Measurements from ENCODE around the gene WFDC10B. TPM values are rescaled to one million over a fixed set of nuclear protein-coding genes. Genes with fewer than 3 reads are reported as not detected.

WFDC10B gene
- not detected in 2 replicates for total RNA-seq (ENCODE audit: low replicate concordance)

- H3K4me3 ChIP-seq (ENCODE audit: low read depth, low read length): no peak within 1 kb of the TSS
- DNase-seq (ENCODE audit: low read depth): no peak
- TF ChIP-seq CTCF (IDR thresholded peaks at IDR 0.05; ENCODE audit: insufficient read depth, low read length): no peak
These were observed at the start of gene WFDC10B for GRCh38 chr20:45704969-45705637. WFDC10B (minus strand) TSS chr20:45705019; CDS start chr20:45685992, 19,027 bp downstream.

- DNase-seq (ENCODE audit: low read depth): no peak
- TF ChIP-seq CTCF (IDR thresholded peaks at IDR 0.05; ENCODE audit: insufficient read depth, low read length): no peak
These were observed 47.9 kb upstream of the WFDC10B start for GRCh38 chr20:45752746-45753145.

GRCh38 chr20:45751721-45752120, 46.9 kb upstream of the WFDC10B start:
- H3K4me3 ChIP-seq (ENCODE audit: low read depth, low read length): no peak overlapping the region
- TF ChIP-seq CTCF (IDR thresholded peaks at IDR 0.05; ENCODE audit: insufficient read depth, low read length): no peak
- DNase-seq (ENCODE audit: low read depth): no peak

More at GRCh38 chr20:45752746-45753145, 47.9 kb upstream of the WFDC10B start:
- H3K4me3 ChIP-seq (ENCODE audit: low read depth, low read length): no peak overlapping the region

GRCh38 chr20:45745015-45745414, 40.2 kb upstream of the WFDC10B start:
- no peak for TF ChIP-seq CTCF (IDR thresholded peaks at IDR 0.05; ENCODE audit: insufficient read depth, low read length)
- H3K4me3 ChIP-seq (ENCODE audit: low read depth, low read length): no peak overlapping the region
- no peak for DNase-seq (ENCODE audit: low read depth)

GRCh38 chr20:45742596-45742995, 37.8 kb upstream of the WFDC10B start:
- TF ChIP-seq CTCF (IDR thresholded peaks at IDR 0.05; ENCODE audit: insufficient read depth, low read length): no peak
- no peak for DNase-seq (ENCODE audit: low read depth)
- H3K4me3 ChIP-seq (ENCODE audit: low read depth, low read length): no peak overlapping the region

- no peak overlapping the region for H3K4me3 ChIP-seq (ENCODE audit: low read depth, low read length)
- no peak for TF ChIP-seq CTCF (IDR thresholded peaks at IDR 0.05; ENCODE audit: insufficient read depth, low read length)
- DNase-seq (ENCODE audit: low read depth): no peak
These were observed 31.2 kb upstream of the WFDC10B start for GRCh38 chr20:45735988-45736387.

GRCh38 chr20:45735552-45735951, 30.7 kb upstream of the WFDC10B start:
- no peak overlapping the region for H3K4me3 ChIP-seq (ENCODE audit: low read depth, low read length)
- no peak for DNase-seq (ENCODE audit: low read depth)
- TF ChIP-seq CTCF (IDR thresholded peaks at IDR 0.05; ENCODE audit: insufficient read depth, low read length): no peak

All from fibroblast of the aortic adventitia (primary cell).